Endothelial cell (in vitro differentiated cells): ENCODE data around the gene KRT4. TPM values are rescaled to one million over a fixed set of nuclear protein-coding genes. Genes with fewer than 3 reads are reported as not detected.

Experiments used
- DNase-seq: peaks from one replicate; pipeline ENCODE4 v3.0.0; 2021; ENCODE audit warnings: low spot score
- H3K27ac Mint-ChIP-seq: one replicate; pipeline ENCODE4 v1.8.0; 2021; ENCODE audit warnings: mixed read lengths, inconsistent platforms; ENCODE audit not compliant: unreplicated experiment
- H3K27me3 Mint-ChIP-seq: one replicate; pipeline ENCODE4 v1.8.0; 2021; ENCODE audit warnings: mild to moderate bottlenecking, moderate library complexity, mixed read lengths, inconsistent platforms; ENCODE audit not compliant: unreplicated experiment
- H3K36me3 Mint-ChIP-seq: one replicate; pipeline ENCODE4 v1.8.0; 2021; ENCODE audit warnings: mild to moderate bottlenecking, low read depth, mixed read lengths, inconsistent platforms; ENCODE audit not compliant: unreplicated experiment
- H3K4me1 Mint-ChIP-seq: one replicate; pipeline ENCODE4 v1.8.0; 2021; ENCODE audit warnings: mild to moderate bottlenecking, mixed read lengths, inconsistent platforms; ENCODE audit not compliant: unreplicated experiment
- H3K4me3 Mint-ChIP-seq: one replicate; pipeline ENCODE4 v1.8.0; 2021; ENCODE audit warnings: mild to moderate bottlenecking, mixed read lengths, inconsistent platforms; ENCODE audit not compliant: unreplicated experiment
- H3K9me3 Mint-ChIP-seq: one replicate; pipeline ENCODE4 v1.8.0; 2021; ENCODE audit warnings: mixed read lengths, inconsistent platforms; ENCODE audit not compliant: unreplicated experiment
- CTCF ChIP-seq: fragments of 200-600 bp; sonication (generic); IDR thresholded peaks from one replicate; pipeline ENCODE4 v1.5.0; 2021; ENCODE audit warnings: antibody characterized with exemption; ENCODE audit not compliant: unreplicated experiment
- total RNA-seq: library from RNA; stranded (reverse); fragmentation: NEBNext Ultra II Directional; extraction: Animal tissue kit (Norgen Biotek cat#: 25700); gene quantifications from one replicate; pipeline ENCODE4 v1.2.1, GENCODE V29; 2021; ENCODE audit not compliant: unreplicated experiment

KRT4 gene
- total RNA-seq, 1 donor from 2014 or later = not detected

- no peaks in the 10 kb centered on the region for H3K4me1 Mint-ChIP-seq
- no peak overlapping the region for H3K27ac Mint-ChIP-seq
- H3K4me3 Mint-ChIP-seq = no peak overlapping the region
- peaks cover 4% of the 10 kb centered on the region for H3K27me3 Mint-ChIP-seq
- H3K36me3 Mint-ChIP-seq = no peaks in the 10 kb centered on the region
- TF ChIP-seq CTCF = no peak
- H3K9me3 Mint-ChIP-seq = no peaks in the 10 kb centered on the region
- DNase-seq = no peak
These were observed 16.3 kb upstream of the KRT4 start for GRCh38 chr12:52829986-52830770.

GRCh38 chr12:52828591-52829021, 14.7 kb upstream of the KRT4 start:
- H3K9me3 Mint-ChIP-seq = no peaks in the 10 kb centered on the region
- H3K27me3 Mint-ChIP-seq = peaks cover 2% of the 10 kb centered on the region
- no peak overlapping the region for H3K27ac Mint-ChIP-seq
- no peaks in the 10 kb centered on the region for H3K36me3 Mint-ChIP-seq
- no peak overlapping the region for H3K4me3 Mint-ChIP-seq
- TF ChIP-seq CTCF = no peak
- DNase-seq = no peak
- no peaks in the 10 kb centered on the region for H3K4me1 Mint-ChIP-seq

GRCh38 chr12:52828156-52828555, 14.2 kb upstream of the KRT4 start:
- H3K4me1 Mint-ChIP-seq = no peaks in the 10 kb centered on the region
- DNase-seq = no peak
- TF ChIP-seq CTCF = no peak
- H3K9me3 Mint-ChIP-seq = no peaks in the 10 kb centered on the region
- no peak overlapping the region for H3K27ac Mint-ChIP-seq
- H3K36me3 Mint-ChIP-seq = no peaks in the 10 kb centered on the region
- H3K27me3 Mint-ChIP-seq = peaks cover 2% of the 10 kb centered on the region
- H3K4me3 Mint-ChIP-seq = no peak overlapping the region

- Mint-ChIP-seq H3K36me3 (no peaks in the 10 kb centered on the region), H3K4me3 (no peak overlapping the region), H3K9me3 (no peaks in the 10 kb centered on the region), H3K27ac (no peak overlapping the region), H3K4me1 (no peaks in the 10 kb centered on the region), H3K27me3 (peaks cover 2% of the 10 kb centered on the region)
- no peak for DNase-seq
- no peak for TF ChIP-seq CTCF
These were observed 13.7 kb upstream of the KRT4 start for GRCh38 chr12:52827499-52828090.
